Glutamatergic neuron (in vitro differentiated cells): ENCODE results near the gene WWOX. TPM values are rescaled to one million over a fixed set of nuclear protein-coding genes. Genes with fewer than 3 reads are reported as not detected.

Experiments
- DNase-seq: peaks from one replicate; pipeline ENCODE4 v3.0.0; 2022
- H3K27ac Mint-ChIP-seq: one replicate; pipeline ENCODE4 v1.8.0; 2020; ENCODE audit warnings: mild to moderate bottlenecking, mixed read lengths, inconsistent platforms; ENCODE audit not compliant: unreplicated experiment
- H3K27me3 Mint-ChIP-seq: one replicate; pipeline ENCODE4 v1.8.0; 2020; ENCODE audit warnings: mild to moderate bottlenecking, moderate library complexity, mixed read lengths, inconsistent platforms; ENCODE audit not compliant: unreplicated experiment
- H3K36me3 Mint-ChIP-seq: one replicate; pipeline ENCODE4 v1.8.0; 2020; ENCODE audit warnings: mild to moderate bottlenecking, mixed read lengths, inconsistent platforms; ENCODE audit not compliant: unreplicated experiment
- H3K4me1 Mint-ChIP-seq: one replicate; pipeline ENCODE4 v1.8.0; 2020; ENCODE audit warnings: mild to moderate bottlenecking, low read depth, mixed read lengths, inconsistent platforms; ENCODE audit not compliant: unreplicated experiment
- H3K4me3 Mint-ChIP-seq: one replicate; pipeline ENCODE4 v1.8.0; 2020; ENCODE audit warnings: mild to moderate bottlenecking, mixed read lengths, inconsistent platforms; ENCODE audit not compliant: unreplicated experiment
- H3K9me3 Mint-ChIP-seq: one replicate; pipeline ENCODE4 v1.8.0; 2020; ENCODE audit warnings: mild to moderate bottlenecking, moderate library complexity, mixed read lengths, inconsistent platforms; ENCODE audit not compliant: unreplicated experiment
- CTCF ChIP-seq: fragments of 200-600 bp; sonication (generic); IDR thresholded peaks from one replicate; pipeline ENCODE4 v1.5.0; 2021; ENCODE audit not compliant: partially characterized antibody, unreplicated experiment
- total RNA-seq: library from RNA; stranded (reverse); fragmentation: NEBNext Ultra II Directional; extraction: Animal tissue kit (Norgen Biotek cat#: 25700); gene quantifications from one replicate; pipeline ENCODE4 v1.2.1, GENCODE V29; 2021; ENCODE audit not compliant: unreplicated experiment

The WWOX gene
- total RNA-seq, 1 donor from 2014 or later, result 10.3 TPM

- H3K9me3 Mint-ChIP-seq, result no peaks in the 10 kb centered on the region
- no peak for TF ChIP-seq CTCF
- H3K4me1 Mint-ChIP-seq, result no peaks in the 10 kb centered on the region
- DNase-seq, result no peak
- H3K36me3 Mint-ChIP-seq, result no peaks in the 10 kb centered on the region
- H3K27ac Mint-ChIP-seq, result no peak overlapping the region
- H3K4me3 Mint-ChIP-seq, result no peak overlapping the region
- peaks cover 2% of the 10 kb centered on the region for H3K27me3 Mint-ChIP-seq
These were observed 993.4 kb downstream of the WWOX start for GRCh38 chr16:79092846-79093245.

GRCh38 chr16:79093554-79093967, 994.1 kb downstream of the WWOX start:
- no peaks in the 10 kb centered on the region for H3K27me3 Mint-ChIP-seq
- H3K36me3 Mint-ChIP-seq, result no peaks in the 10 kb centered on the region
- no peak for TF ChIP-seq CTCF
- H3K9me3 Mint-ChIP-seq, result no peaks in the 10 kb centered on the region
- H3K27ac Mint-ChIP-seq, result no peak overlapping the region
- no peak for DNase-seq
- no peak overlapping the region for H3K4me3 Mint-ChIP-seq
- no peaks in the 10 kb centered on the region for H3K4me1 Mint-ChIP-seq

- no peaks in the 10 kb centered on the region for H3K4me1 Mint-ChIP-seq
- no peak for TF ChIP-seq CTCF
These were observed 996.8 kb downstream of the WWOX start for GRCh38 chr16:79096246-79096645.

GRCh38 chr16:79097166-79097565, 997.7 kb downstream of the WWOX start:
- Mint-ChIP-seq H3K4me1 (no peaks in the 10 kb centered on the region), H3K4me3 (no peak overlapping the region)

More at GRCh38 chr16:79096246-79096645, 996.8 kb downstream of the WWOX start:
- DNase-seq, result no peak
- Mint-ChIP-seq H3K27me3 (no peaks in the 10 kb centered on the region), H3K4me3 (no peak overlapping the region), H3K9me3 (peaks cover 1% of the 10 kb centered on the region), H3K36me3 (no peaks in the 10 kb centered on the region), H3K27ac (no peak overlapping the region)

GRCh38 chr16:79097771-79098170, 998.3 kb downstream of the WWOX start:
- Mint-ChIP-seq H3K27me3 (no peaks in the 10 kb centered on the region), H3K27ac (no peak overlapping the region), H3K4me1 (no peaks in the 10 kb centered on the region), H3K36me3 (no peaks in the 10 kb centered on the region), H3K4me3 (no peak overlapping the region), H3K9me3 (peaks cover 1% of the 10 kb centered on the region)
- no peak for TF ChIP-seq CTCF
- no peak for DNase-seq

More at GRCh38 chr16:79097166-79097565, 997.7 kb downstream of the WWOX start:
- TF ChIP-seq CTCF, result no peak
- Mint-ChIP-seq H3K27ac (no peak overlapping the region), H3K27me3 (no peaks in the 10 kb centered on the region), H3K9me3 (peaks cover 1% of the 10 kb centered on the region), H3K36me3 (no peaks in the 10 kb centered on the region)
- no peak for DNase-seq
